Endodermal cell (in vitro differentiated cells): ENCODE measurements around the gene SEC16A. TPM values are rescaled to one million over a fixed set of nuclear protein-coding genes. Genes with fewer than 3 reads are reported as not detected.

ENCODE experiments used
- DNase-seq: peaks from one replicate; pipeline ENCODE4 v3.0.0-alpha.2; 2017
- H3K27ac ChIP-seq: 2 replicates; pipeline ENCODE4 v1.5.1; 2013; ENCODE audit warnings: mild to moderate bottlenecking, low read depth, low read length, moderate library complexity
- H3K27me3 ChIP-seq: 2 replicates; pipeline ENCODE4 v1.6.1; 2013; ENCODE audit warnings: mild to moderate bottlenecking, low read length, moderate library complexity; ENCODE audit not compliant: insufficient read depth, control insufficient read depth, poor library complexity, severe bottlenecking
- H3K36me3 ChIP-seq: 2 replicates; pipeline ENCODE4 v1.7.0; 2013; ENCODE audit warnings: mild to moderate bottlenecking, low read length, moderate library complexity; ENCODE audit not compliant: control insufficient read depth, insufficient read depth
- H3K4me1 ChIP-seq: one replicate; pipeline ENCODE4 v1.7.0; 2013; ENCODE audit warnings: low read length; ENCODE audit not compliant: control insufficient read depth, insufficient read depth
- H3K4me3 ChIP-seq: 2 replicates; pipeline ENCODE4 v1.5.1; 2013; ENCODE audit warnings: mild to moderate bottlenecking, low read length, moderate library complexity
- H3K9ac ChIP-seq: 2 replicates; pipeline ENCODE4 v1.6.1; 2013; ENCODE audit warnings: mild to moderate bottlenecking, low read length, moderate library complexity; ENCODE audit not compliant: poor library complexity, severe bottlenecking; ENCODE audit errors: extremely low read depth
- H3K9me3 ChIP-seq: 2 replicates; pipeline ENCODE4 v1.6.1; 2013; ENCODE audit warnings: mild to moderate bottlenecking, low read length, moderate library complexity; ENCODE audit not compliant: control insufficient read depth
- H3K27ac Mint-ChIP-seq: 2 replicates; pipeline ENCODE4 v1.8.0; 2020; ENCODE audit warnings: mixed read lengths
- H3K27me3 Mint-ChIP-seq: 2 replicates; pipeline ENCODE4 v1.8.0; 2021; ENCODE audit warnings: mild to moderate bottlenecking, mixed read lengths; ENCODE audit not compliant: insufficient read depth
- H3K36me3 Mint-ChIP-seq: 2 replicates; pipeline ENCODE4 v1.8.0; 2020; ENCODE audit warnings: low read depth, mixed read lengths
- H3K4me1 Mint-ChIP-seq: 2 replicates; pipeline ENCODE4 v1.8.0; 2020; ENCODE audit warnings: mixed read lengths
- H3K4me3 Mint-ChIP-seq: 2 replicates; pipeline ENCODE4 v1.8.0; 2020; ENCODE audit warnings: mild to moderate bottlenecking, moderate library complexity, mixed read lengths
- H3K9me3 Mint-ChIP-seq: 2 replicates; pipeline ENCODE4 v1.8.0; 2020; ENCODE audit warnings: mild to moderate bottlenecking, mixed read lengths
- WGBS, 2 experiments: methylation state at CpG; one replicate each; pipeline versions ENCODE4 v1.1.5 to v1.1.7; 2013; ENCODE audit warnings: missing lambda C conversion rate in 2 of 2, mixed read lengths in 1 of 2; ENCODE audit not compliant: insufficient coverage in 1 of 2, insufficient read length in 1 of 2; 5-methylcytosine and 5-hydroxymethylcytosine counted together
- total RNA-seq, 2 donors: library from RNA; stranded (reverse); fragmentation: NEBNext Ultra II Directional in 1 of 2; extraction: Animal tissue kit (Norgen Biotek cat#: 25700) in 1 of 2; gene quantifications; 2 replicates in 1 of 2; 3 replicates in 1 of 2; pipeline ENCODE4 v1.2.1, GENCODE V29; 2021
- TF ChIP-seq, protein P1 (sequence below): fragments of 200-600 bp; sonication (generic); conservative IDR thresholded peaks from 2 replicates; pipeline ENCODE4 v1.5.0; 2021; ENCODE audit warnings: antibody characterized with exemption, mild to moderate bottlenecking

The SEC16A gene
- total RNA-seq, 2 donors from 2014 or later, result 54.6 to 60.7 TPM

DNA sequence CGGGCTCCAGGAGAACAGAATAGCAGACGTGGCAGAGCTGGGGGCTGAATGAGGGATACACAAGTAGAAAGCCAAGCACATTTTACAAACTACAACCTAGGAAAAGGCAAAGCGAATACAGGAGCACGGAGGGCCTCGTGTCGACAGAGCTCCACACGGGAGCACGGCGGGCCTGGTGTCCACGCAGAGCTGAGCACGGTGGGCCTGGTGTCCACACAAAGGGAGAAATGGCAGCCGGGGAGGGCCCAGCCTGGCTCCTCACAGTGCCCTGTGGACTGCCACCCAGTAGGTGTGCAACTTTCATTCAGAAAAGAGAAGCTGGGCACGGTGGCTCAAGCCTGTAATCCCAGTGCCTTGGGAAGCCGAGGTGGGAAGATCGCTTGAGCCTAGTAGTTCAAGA lies 39.8 kb downstream of the SEC16A start:
- no peaks in the 10 kb centered on the region for H3K9me3 ChIP-seq
- no peaks in the 10 kb centered on the region for H3K4me1 ChIP-seq
- 93 to 99% methylated on average over 12 to 15 of the region's 15 CpGs for WGBS, 2 experiments
- H3K9ac ChIP-seq, result no peak overlapping the region
- peaks cover 65% of the 10 kb centered on the region for H3K36me3 ChIP-seq
- H3K27ac ChIP-seq, result no peak overlapping the region
- DNase-seq, result no peak
- Mint-ChIP-seq H3K4me1 (no peaks in the 10 kb centered on the region), H3K9me3 (no peaks in the 10 kb centered on the region), H3K27me3 (no peaks in the 10 kb centered on the region), H3K27ac (no peak overlapping the region), H3K4me3 (no peak overlapping the region), H3K36me3 (peaks cover 59% of the 10 kb centered on the region)
- H3K27me3 ChIP-seq, result no peaks in the 10 kb centered on the region
- H3K4me3 ChIP-seq, result no peak overlapping the region
- TF ChIP-seq, protein P1, sequence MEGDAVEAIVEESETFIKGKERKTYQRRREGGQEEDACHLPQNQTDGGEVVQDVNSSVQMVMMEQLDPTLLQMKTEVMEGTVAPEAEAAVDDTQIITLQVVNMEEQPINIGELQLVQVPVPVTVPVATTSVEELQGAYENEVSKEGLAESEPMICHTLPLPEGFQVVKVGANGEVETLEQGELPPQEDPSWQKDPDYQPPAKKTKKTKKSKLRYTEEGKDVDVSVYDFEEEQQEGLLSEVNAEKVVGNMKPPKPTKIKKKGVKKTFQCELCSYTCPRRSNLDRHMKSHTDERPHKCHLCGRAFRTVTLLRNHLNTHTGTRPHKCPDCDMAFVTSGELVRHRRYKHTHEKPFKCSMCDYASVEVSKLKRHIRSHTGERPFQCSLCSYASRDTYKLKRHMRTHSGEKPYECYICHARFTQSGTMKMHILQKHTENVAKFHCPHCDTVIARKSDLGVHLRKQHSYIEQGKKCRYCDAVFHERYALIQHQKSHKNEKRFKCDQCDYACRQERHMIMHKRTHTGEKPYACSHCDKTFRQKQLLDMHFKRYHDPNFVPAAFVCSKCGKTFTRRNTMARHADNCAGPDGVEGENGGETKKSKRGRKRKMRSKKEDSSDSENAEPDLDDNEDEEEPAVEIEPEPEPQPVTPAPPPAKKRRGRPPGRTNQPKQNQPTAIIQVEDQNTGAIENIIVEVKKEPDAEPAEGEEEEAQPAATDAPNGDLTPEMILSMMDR, result no peak

DNA sequence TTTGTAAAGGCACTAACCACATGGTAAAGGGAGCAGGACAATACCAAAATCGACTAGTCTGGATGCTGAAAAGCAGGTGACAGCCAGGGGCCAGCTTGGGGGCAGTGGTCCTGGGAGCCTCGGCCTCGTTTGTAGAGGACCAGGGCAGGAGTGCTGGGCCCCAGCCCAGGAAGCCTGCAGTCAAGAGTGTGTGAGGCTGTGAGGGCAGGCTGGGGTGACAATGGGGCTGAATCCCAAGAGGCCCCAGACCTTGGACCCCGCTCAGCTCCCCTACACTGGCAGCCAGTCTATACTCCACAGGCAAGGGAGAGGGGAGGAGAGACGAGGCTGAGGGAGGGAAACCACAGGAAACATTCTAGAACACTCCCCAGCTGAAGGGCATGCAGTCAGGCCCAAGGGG lies 40.6 kb downstream of the SEC16A start:
- no peaks in the 10 kb centered on the region for H3K27me3 Mint-ChIP-seq
- H3K36me3 Mint-ChIP-seq, result peaks cover 50% of the 10 kb centered on the region
- Histone ChIP-seq H3K36me3 (peaks cover 57% of the 10 kb centered on the region), H3K4me3 (no peak overlapping the region), H3K9ac (no peak overlapping the region), H3K27ac (no peak overlapping the region), H3K27me3 (no peaks in the 10 kb centered on the region), H3K9me3 (no peaks in the 10 kb centered on the region), H3K4me1 (peaks cover 5% of the 10 kb centered on the region)
- TF ChIP-seq, protein P1, result no peak
- H3K4me1 Mint-ChIP-seq, result peaks cover 6% of the 10 kb centered on the region
- 87 to 91% methylated on average over 3 to 5 of the region's 5 CpGs for WGBS, 2 experiments
- no peak overlapping the region for H3K4me3 Mint-ChIP-seq
- no peak for DNase-seq
- no peak overlapping the region for H3K27ac Mint-ChIP-seq
- no peaks in the 10 kb centered on the region for H3K9me3 Mint-ChIP-seq

DNA sequence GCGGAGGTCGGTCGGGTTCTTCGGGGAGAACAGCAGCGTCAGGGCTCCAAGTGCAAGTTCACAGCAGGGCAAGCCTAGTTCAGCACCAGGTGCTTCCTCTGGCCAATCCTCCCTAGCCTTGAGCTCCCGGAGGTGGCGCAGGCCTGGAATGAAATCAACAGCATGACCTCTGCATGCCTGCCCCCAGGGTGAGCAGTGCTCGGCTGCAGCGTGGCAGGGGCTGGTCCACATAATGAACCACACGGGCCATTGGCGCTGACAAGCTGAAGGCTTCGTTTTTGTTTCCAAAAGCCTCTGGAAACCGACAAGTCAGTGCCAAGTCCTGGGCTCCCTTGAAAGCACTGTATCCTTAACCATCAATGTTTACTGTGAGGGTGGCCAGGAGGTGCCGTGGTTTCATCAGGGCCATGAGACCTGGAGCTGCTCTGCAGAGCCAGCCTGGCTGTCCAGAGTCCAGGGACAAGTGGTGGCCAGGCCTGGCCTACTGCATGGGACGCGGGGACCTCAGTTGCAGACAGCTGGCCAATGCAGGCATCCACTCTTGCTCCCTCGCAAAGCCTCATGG lies 41.1 kb downstream of the SEC16A start:
- DNase-seq, result no peak
- H3K27ac Mint-ChIP-seq, result no peak overlapping the region
- TF ChIP-seq, protein P1, result no peak

More for the DNA sequence above, 41.1 kb downstream of the SEC16A start:
- H3K27me3 ChIP-seq, result no peaks in the 10 kb centered on the region
- H3K4me1 ChIP-seq, result peaks cover 9% of the 10 kb centered on the region
- H3K4me3 ChIP-seq, result no peak overlapping the region
- H3K36me3 Mint-ChIP-seq, result peaks cover 45% of the 10 kb centered on the region
- H3K27me3 Mint-ChIP-seq, result no peaks in the 10 kb centered on the region
- no peaks in the 10 kb centered on the region for H3K9me3 ChIP-seq
- no peak overlapping the region for H3K27ac ChIP-seq
- 95 to 99% methylated on average over 7 to 17 of the region's 17 CpGs for WGBS, 2 experiments
- peaks cover 57% of the 10 kb centered on the region for H3K36me3 ChIP-seq
- no peak overlapping the region for H3K9ac ChIP-seq
- peaks cover 11% of the 10 kb centered on the region for H3K4me1 Mint-ChIP-seq
- H3K9me3 Mint-ChIP-seq, result no peaks in the 10 kb centered on the region
- no peak overlapping the region for H3K4me3 Mint-ChIP-seq
